DMS53 treated with DMSO at 0.1 percent for 48 hours (cell line): ENCODE measurements around the gene WDR20.
"Not testable (repeated sequence)": the region's sequence is repeated elsewhere in the genome, so short reads cannot be mapped to it uniquely, and the experiment has no call there.

Experiments used
- DNase-seq: peaks from one replicate; lab custom pipeline; 2025; ENCODE audit not compliant: unreplicated experiment; lab: John Stamatoyannopoulos, UW

WDR20 gene

GRCh38 chr14:102131741-102132140 lies 8.0 kb upstream of the WDR20 start:
- DNase-seq: no peak

GRCh38 chr14:102134021-102134420 lies 5.7 kb upstream of the WDR20 start:
- not testable (repeated sequence) for DNase-seq

- not testable (repeated sequence) for DNase-seq
Observed at GRCh38 chr14:102134719-102135118, 5.0 kb upstream of the WDR20 start.

- DNase-seq: not testable (repeated sequence)
Observed at GRCh38 chr14:102135456-102135855, 4.2 kb upstream of the WDR20 start.

GRCh38 chr14:102138535-102138934 lies 1.2 kb upstream of the WDR20 start:
- no peak for DNase-seq

GRCh38 chr14:102138961-102139285 lies 774 bp upstream of the WDR20 start:
- no peak for DNase-seq

GRCh38 chr14:102140027-102140749 lies 491 bp downstream of the WDR20 start:
- DNase-seq: peak; percentile 2

GRCh38 chr14:102140750-102141145 lies 1.1 kb downstream of the WDR20 start:
- DNase-seq: no peak

- DNase-seq: no peak
Observed at GRCh38 chr14:102141797-102142196, 2.1 kb downstream of the WDR20 start.

GRCh38 chr14:102144914-102145313 lies 5.2 kb downstream of the WDR20 start:
- DNase-seq: no peak

- DNase-seq: no peak
Observed at GRCh38 chr14:102145395-102145794, 5.7 kb downstream of the WDR20 start.

GRCh38 chr14:102146423-102146822 lies 6.7 kb downstream of the WDR20 start:
- no peak for DNase-seq

GRCh38 chr14:102150083-102150482 lies 10.4 kb downstream of the WDR20 start:
- DNase-seq: no peak

- no peak for DNase-seq
Observed at GRCh38 chr14:102150744-102151143, 11.0 kb downstream of the WDR20 start.

GRCh38 chr14:102151411-102151810 lies 11.7 kb downstream of the WDR20 start:
- not testable (repeated sequence) for DNase-seq

GRCh38 chr14:102154121-102154520 lies 14.4 kb downstream of the WDR20 start:
- DNase-seq: no peak

GRCh38 chr14:102154821-102155549 lies 15.3 kb downstream of the WDR20 start:
- no peak for DNase-seq

- DNase-seq: no peak
Observed at GRCh38 chr14:102157346-102157745, 17.6 kb downstream of the WDR20 start.

GRCh38 chr14:102158797-102159196 lies 19.1 kb downstream of the WDR20 start:
- DNase-seq: no peak

- no peak for DNase-seq
Observed at GRCh38 chr14:102159841-102160240, 20.1 kb downstream of the WDR20 start.

- no peak for DNase-seq
Observed at GRCh38 chr14:102162487-102162886, 22.8 kb downstream of the WDR20 start.

- no peak for DNase-seq
Observed at GRCh38 chr14:102164241-102164641, 24.5 kb downstream of the WDR20 start.

GRCh38 chr14:102164965-102165364 lies 25.3 kb downstream of the WDR20 start:
- DNase-seq: no peak
